ENCODE results near the gene BPIFB1. TPM values are rescaled to one million over a fixed set of nuclear protein-coding genes. Genes with fewer than 3 reads are reported as not detected.

The BPIFB1 gene
- total and polyA plus RNA-seq, 2 of the 8 experiments (the other 6 are each of a cell fraction or from before 2014, with no cell fraction given) = not detected

- TF ChIP-seq PHF8 (conservative IDR thresholded peaks at IDR 0.05; ENCODE audit: low read depth, low read length) = no peak
Observed at GRCh38 chr20:33282991-33283555, at the start of gene BPIFB1 (continued).

Measured in H1 (cell line).